GM18861 (cell line): Measurements from ENCODE around the gene POLN.

Source experiments
- ATAC-seq: cut with Tn5 transposase; IDR thresholded peaks from one replicate; pipeline ENCODE4 v1.9.1; 2021; ENCODE audit not compliant: unreplicated experiment

The POLN gene

DNA sequence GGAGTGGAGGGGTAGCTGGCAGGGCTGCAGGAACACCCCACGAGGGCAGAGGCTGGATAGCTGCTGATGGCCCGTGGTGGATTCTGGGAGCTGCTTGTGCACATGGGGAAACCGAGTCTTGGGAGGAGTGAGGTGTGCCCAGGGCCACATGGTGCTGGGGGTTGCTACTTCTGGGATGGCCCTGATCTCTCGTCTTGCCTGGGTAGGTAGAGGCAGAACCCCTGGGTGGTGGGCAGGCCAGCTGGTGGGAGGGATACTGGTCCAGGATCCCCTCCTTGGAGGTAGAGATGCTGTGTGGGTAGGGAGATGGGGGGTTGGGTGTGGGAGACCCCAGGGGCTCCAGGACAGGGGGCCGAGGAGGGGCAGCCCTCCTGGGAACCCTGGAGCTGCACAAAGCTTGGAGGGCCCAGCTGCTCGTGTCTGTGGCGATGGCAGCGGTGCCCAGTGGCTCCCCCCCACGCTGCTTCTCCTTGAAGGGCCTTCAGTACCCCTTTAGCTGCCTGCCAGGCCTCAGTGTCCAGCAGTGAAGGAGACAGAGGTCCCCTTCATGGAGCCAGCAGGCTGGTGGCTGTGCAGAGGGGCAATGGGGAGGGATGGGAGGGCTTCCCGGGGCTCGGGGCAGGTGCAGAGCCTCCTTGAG lies 179.6 kb downstream of the POLN start:
- ATAC-seq: no peak

DNA sequence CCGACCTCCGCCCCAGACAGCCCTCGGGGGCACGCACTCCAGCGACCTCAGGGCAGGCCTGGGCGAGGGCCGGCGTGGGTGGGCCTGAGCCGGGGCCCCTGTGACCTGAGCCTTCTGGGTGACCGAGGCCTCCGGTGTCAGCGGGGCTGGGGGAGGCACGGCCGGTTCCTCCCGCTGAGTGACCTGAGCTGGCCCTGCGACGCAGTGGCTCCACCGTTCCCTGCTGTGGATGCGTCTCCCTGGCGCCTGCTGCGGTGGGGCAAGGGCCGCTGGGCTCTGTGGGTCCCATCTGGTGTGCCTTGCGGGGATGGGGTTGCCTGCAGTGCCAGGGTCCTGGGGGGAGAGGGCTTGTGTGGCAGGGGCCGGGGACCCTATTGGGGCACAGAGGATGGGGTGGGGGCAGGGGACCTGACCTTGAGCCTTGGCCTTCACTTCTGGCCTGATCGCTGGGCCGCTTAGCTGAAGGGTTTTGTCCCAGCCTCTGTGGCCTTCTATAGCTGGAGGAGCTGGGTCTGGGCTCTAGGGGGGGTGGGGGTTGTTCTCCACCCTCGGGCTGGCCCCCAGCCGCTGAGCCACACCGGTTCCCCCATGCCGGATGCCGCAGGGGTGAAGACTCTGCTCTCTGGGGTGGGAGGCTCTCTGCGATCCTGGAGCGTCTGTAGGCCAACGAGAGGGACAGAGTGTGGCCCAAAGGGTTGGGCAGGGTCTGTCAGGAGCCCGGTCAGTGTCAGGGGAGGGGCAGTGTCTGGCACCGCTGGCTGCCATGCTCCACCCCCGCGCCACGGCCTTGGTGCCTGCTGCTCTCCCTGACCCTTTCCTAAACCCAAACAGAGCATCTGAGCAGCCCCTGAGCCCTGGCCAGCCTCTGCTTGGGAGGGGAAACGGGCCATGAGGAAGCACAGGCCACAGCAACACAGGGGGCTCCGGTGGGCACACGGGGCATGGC lies 180.5 kb downstream of the POLN start:
- no peak for ATAC-seq

DNA sequence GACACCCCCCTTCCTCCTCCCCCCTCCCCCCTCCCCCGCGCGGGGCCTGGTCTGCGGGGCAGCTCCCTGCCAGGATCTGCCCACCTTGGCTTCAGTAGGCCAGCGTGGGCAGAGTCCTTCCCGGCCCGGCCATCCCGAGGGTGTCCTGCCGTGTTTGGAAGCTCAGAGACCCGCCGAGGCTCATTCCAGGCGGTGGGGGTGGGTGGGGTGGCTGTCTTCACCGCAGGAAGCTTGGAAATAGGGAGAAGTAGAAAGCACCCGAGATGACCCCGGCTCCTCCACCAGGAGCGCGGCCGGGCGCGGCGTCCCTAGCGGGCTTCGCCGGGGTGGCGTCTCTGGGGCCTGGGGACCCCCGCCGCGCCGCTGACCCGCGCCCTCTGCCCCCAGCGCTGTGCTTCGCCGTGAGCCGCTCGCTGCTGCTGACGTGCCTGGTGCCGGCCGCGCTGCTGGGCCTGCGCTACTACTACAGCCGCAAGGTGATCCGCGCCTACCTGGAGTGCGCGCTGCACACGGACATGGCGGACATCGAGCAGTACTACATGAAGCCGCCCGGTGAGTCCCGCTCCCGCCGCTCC lies 181.2 kb downstream of the POLN start:
- no peak for ATAC-seq

- no peak for ATAC-seq
Observed at GRCh38 chr4:2059726-2060602, 182.0 kb downstream of the POLN start.

DNA sequence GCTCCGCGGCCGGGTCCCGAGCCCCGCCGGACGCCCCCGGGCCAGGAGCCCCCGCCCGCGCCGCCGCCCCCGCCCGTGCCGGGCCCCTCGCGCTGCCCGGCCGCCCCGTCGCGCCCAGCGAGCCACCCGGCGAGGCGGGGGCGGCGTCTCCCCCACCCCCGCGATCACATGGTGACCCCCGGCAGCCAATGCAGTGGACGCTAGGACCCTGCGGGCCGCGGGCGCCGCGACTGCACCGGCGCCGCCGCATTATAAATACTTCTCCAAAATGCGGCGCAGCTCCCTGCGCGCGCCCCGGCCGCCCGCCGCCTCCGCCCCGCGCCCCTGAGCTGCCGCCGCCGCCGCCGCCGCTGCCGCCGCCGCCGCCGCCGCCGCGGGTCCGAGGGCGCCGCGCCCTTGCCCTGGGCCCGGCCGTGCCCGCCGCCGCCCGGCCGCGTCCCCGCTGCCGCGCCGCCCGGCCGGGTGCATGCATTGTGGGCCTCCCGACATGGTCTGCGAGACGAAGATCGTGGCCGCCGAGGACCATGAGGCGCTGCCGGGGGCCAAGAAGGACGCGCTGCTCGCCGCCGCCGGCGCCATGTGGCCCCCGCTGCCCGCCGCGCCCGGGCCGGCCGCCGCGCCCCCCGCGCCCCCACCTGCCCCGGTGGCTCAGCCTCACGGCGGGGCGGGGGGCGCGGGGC lies 182.7 kb downstream of the POLN start, which contains the start of gene NAT8L:
TSS of gene NAT8L (plus strand) at position 282 of the 680 bp plus-strand sequence. CDS start at position 467, 185 bp downstream.
- no peak for ATAC-seq

GRCh38 chr4:2058264-2059045 lies 183.5 kb downstream of the POLN start:
- no peak for ATAC-seq

DNA sequence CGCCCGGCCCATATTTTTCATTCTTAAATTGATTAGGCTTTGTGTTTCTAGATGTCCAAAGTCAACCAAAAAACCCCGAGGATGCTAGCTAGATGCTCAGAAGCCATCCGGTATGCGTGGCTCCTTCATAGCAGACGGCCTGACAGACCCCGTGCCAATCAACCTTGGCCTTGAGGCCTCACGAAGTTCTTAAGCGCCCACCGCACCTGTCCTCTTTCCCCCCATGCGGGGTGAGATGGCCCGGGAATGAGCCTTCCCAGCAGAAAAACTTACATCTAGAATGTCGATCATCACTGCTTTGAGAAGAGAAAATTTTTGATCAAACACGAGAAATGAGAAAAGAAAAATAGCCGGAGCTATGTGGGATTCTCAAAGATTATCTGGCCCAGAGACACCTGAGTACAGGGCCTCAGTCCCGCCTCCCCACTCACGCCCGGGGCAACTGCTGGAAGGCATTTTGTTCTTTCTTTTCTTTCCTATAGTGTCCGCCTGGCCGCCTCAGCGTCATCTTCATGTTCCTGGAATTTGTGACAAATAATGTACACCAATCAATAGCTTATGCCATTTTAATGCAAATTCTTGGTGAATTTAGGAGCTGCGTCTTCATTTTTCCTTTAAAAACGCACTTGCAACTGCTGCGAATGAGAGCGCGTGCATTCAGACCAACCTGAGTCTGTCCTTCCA lies 184.4 kb downstream of the POLN start:
- no peak for ATAC-seq

DNA sequence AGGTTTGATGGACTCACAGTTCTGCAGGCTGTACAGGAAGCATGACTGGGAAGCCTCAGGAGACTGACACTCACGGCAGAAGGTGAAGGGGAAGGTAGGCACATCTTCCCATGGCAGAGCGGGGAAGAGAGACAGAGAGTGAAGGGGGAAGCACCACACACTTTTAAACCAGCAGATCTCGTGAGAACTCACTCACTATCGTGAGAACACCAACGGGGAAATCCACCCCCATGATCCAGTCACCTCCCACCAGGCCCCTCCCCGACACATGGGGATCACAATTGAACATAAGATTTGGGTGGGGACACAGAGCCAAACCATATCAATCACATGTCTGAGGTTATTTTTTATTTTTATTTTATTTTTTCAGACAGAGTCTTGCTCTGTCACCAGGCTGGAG lies 187.7 kb downstream of the POLN start:
- no peak for ATAC-seq

- ATAC-seq: no peak
Observed at GRCh38 chr4:2051086-2051485, 190.8 kb downstream of the POLN start.

GRCh38 chr4:2049811-2050210 lies 192.1 kb downstream of the POLN start:
- ATAC-seq: no peak

- ATAC-seq: no peak
Observed at GRCh38 chr4:2049381-2049780, 192.5 kb downstream of the POLN start.

DNA sequence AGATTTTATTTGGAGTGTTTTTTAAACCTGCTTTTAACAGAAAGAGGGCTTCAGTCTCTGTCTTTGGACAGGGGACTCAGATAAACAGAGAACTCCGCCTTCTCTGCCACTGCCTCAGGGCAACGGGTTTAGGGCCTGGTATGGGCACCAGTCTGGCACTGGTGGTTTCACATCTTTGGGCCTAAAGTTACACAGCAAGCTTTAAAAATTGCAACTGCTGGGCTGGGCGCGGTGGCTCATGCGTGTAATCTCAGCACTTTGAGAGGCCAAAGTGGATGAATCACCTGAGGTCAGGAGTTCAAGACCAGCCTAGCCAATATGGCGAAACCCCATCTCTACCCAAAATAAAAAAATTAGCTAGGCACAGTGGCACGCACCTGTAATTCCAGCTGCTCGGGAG lies 193.1 kb downstream of the POLN start:
- ATAC-seq: no peak

GRCh38 chr4:2047781-2048581 lies 193.9 kb downstream of the POLN start:
- ATAC-seq: no peak

DNA sequence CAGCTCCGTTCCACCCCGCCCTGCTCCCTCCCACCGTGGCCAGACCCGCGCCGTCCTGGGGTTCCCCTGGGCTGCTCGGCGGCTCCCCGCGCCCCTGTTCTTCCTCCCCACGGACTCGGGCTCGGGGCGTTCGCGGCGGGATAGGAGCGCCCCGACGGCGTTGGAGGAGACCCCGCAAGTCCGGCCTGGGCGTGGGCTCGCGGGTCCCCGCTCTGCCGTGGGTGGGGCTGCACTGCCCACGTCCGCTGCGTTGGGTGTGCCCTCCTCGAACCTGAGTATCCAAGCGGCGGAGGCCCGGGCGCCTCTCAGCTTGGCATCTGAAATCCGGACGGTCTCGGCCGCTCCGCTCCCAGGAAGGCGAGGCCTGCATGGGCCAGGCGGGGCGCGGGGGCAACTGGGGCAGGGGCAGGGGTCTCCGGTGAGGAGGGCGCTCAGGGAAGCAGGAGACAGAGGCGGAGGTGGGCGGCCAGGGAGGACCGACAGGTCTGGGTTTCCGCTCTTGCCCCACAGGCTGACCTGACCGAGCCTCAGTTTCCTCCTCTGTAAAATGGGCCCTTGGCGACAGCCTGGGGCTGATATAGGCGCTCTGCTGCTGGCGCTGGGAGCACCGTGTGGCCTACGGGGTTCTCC lies 194.8 kb downstream of the POLN start:
- no peak for ATAC-seq

DNA sequence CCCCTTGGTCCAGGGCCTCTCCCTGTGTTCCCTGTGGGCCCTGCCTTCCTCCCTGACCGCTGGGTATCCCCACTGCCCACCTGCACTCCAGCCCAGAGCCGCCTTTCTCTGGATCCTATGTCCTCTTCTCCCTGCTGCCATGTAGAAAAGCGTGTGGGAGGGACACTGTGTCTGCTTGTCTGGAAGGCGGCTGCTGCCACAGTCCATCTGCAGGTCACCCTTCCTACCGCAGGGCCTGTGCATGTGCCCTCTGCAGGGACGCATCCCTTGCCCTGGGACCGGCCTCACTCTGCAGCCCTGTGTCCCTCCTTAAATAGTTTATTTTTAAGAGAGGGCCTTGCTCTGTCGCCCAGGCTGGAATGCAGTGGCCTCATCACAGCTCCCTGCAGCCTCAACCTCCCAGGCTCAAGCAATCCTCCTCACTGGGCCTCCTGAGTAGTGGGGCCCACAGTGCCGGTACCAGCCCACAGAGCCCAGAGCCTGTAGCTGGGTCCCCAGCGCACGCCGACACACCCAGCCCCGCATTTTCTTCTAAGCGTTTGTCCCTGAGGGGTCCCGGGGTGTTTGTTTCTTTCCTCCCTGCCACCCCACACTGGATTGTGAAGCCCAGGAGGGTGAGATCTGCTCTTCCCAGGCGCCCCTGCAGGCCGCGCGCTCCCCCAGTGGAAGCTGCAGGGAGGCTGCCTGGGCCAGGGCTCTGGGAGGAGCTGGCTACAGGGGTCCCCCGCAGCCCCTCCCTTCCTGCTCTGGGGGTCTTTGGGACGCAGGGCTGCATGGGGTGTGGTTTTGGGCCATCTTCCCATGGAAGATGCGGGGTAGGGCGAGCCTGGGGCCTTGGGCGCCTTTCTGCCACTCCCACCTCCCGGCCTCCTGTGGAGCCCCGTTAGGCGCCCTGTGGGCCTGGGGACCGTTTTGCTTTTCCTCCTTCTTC lies 195.6 kb downstream of the POLN start:
- ATAC-seq: no peak

GRCh38 chr4:2045518-2045951 lies 196.4 kb downstream of the POLN start:
- ATAC-seq: no peak
